ENCODE results near the gene ATF6B. TPM values are rescaled to one million over a fixed set of nuclear protein-coding genes. Genes with fewer than 3 reads are reported as not detected.

ATF6B gene
- 100 to 1,000 TPM; 125 to 132 TPM for total RNA-seq

- peak within 1 kb of the TSS; percentile 95 to 96 for H3K27ac Mint-ChIP-seq
- peaks cover 41 to 51% of the 10 kb centered on the region in 2 donors for H3K4me1 Mint-ChIP-seq (ENCODE audit: low read depth in 2 of 2)
- H3K9me3 Mint-ChIP-seq: no peaks in the 10 kb centered on the region
- H3K27me3 Mint-ChIP-seq: no peaks in the 10 kb centered on the region
- H3K36me3 Mint-ChIP-seq: peaks cover 20% of the 10 kb centered on the region
- DNase-seq (ENCODE audit: low spot score) (peak; percentile 100), ATAC-seq (peak; percentile 97 to 98)
- H3K4me3 Mint-ChIP-seq: peak within 1 kb of the TSS; percentile 98
Observed at GRCh38 chr6:32127717-32128592, at the start of gene ATF6B. TSS of gene ATF6B (minus strand) at chr6:32128246. CDS start at chr6:32128207, 39 bp downstream.

GRCh38 chr6:32177183-32177787, 49.2 kb upstream of the ATF6B start:
- no peaks in the 10 kb centered on the region for H3K9me3 Mint-ChIP-seq
- H3K4me3 Mint-ChIP-seq: peak overlapping the region; percentile 93
- H3K27me3 Mint-ChIP-seq: no peaks in the 10 kb centered on the region
- H3K4me1 Mint-ChIP-seq (ENCODE audit: low read depth in 2 of 2): peaks cover 56 to 61% of the 10 kb centered on the region in 2 donors
- ATAC-seq: no peak
- no peaks in the 10 kb centered on the region for H3K36me3 Mint-ChIP-seq
- no peak for DNase-seq (ENCODE audit: low spot score)
- H3K27ac Mint-ChIP-seq: peak overlapping the region; percentile 92 to 95

GRCh38 chr6:32176476-32177182, 48.6 kb upstream of the ATF6B start:
- no peaks in the 10 kb centered on the region for H3K27me3 Mint-ChIP-seq
- H3K36me3 Mint-ChIP-seq: no peaks in the 10 kb centered on the region
- no peaks in the 10 kb centered on the region for H3K9me3 Mint-ChIP-seq
- peaks cover 56 to 61% of the 10 kb centered on the region in 2 donors for H3K4me1 Mint-ChIP-seq (ENCODE audit: low read depth in 2 of 2)
- peak overlapping the region; percentile 93 for H3K4me3 Mint-ChIP-seq
- ATAC-seq: no peak
- DNase-seq (ENCODE audit: low spot score): peak; percentile 22
- peak overlapping the region; percentile 92 to 95 for H3K27ac Mint-ChIP-seq

GRCh38 chr6:32175711-32176475, 47.8 kb upstream of the ATF6B start, which contains the start of gene AGPAT1:
TSS of gene AGPAT1 (minus strand) at chr6:32176084. CDS start at chr6:32171496, 4,588 bp downstream.
- no peaks in the 10 kb centered on the region for H3K27me3 Mint-ChIP-seq
- peak; percentile 97 for DNase-seq (ENCODE audit: low spot score)
- H3K4me1 Mint-ChIP-seq (ENCODE audit: low read depth in 2 of 2): peaks cover 60 to 61% of the 10 kb centered on the region in 2 donors
- H3K36me3 Mint-ChIP-seq: no peaks in the 10 kb centered on the region
- H3K4me3 Mint-ChIP-seq: peak within 1 kb of the TSS; percentile 93
- no peaks in the 10 kb centered on the region for H3K9me3 Mint-ChIP-seq
- H3K27ac Mint-ChIP-seq: peak within 1 kb of the TSS; percentile 92 to 95
- ATAC-seq: peak; percentile 72 to 77

- H3K27ac Mint-ChIP-seq: peak overlapping the region; percentile 92 to 95
- H3K27me3 Mint-ChIP-seq: no peaks in the 10 kb centered on the region
- no peaks in the 10 kb centered on the region for H3K9me3 Mint-ChIP-seq
- H3K4me3 Mint-ChIP-seq: peak overlapping the region; percentile 93
- ATAC-seq: no peak
- H3K36me3 Mint-ChIP-seq: no peaks in the 10 kb centered on the region
- no peak for DNase-seq (ENCODE audit: low spot score)
- peaks cover 54 to 55% of the 10 kb centered on the region in 2 donors for H3K4me1 Mint-ChIP-seq (ENCODE audit: low read depth in 2 of 2)
Observed at GRCh38 chr6:32175322-32175710, 47.3 kb upstream of the ATF6B start.

GRCh38 chr6:32174416-32174815, 46.4 kb upstream of the ATF6B start:
- no peak for ATAC-seq
- peak; percentile 2 for DNase-seq (ENCODE audit: low spot score)
- no peaks in the 10 kb centered on the region for H3K27me3 Mint-ChIP-seq
- H3K36me3 Mint-ChIP-seq: no peaks in the 10 kb centered on the region
- H3K9me3 Mint-ChIP-seq: no peaks in the 10 kb centered on the region
- peaks cover 55% of the 10 kb centered on the region in 2 donors for H3K4me1 Mint-ChIP-seq (ENCODE audit: low read depth in 2 of 2)
- peak overlapping the region; percentile 56 for H3K4me3 Mint-ChIP-seq
- H3K27ac Mint-ChIP-seq: peak overlapping the region in 1 of 2 donors; percentile 52

- ATAC-seq (no peak), DNase-seq (ENCODE audit: low spot score) (peak; percentile 5)
- Mint-ChIP-seq H3K36me3 (no peaks in the 10 kb centered on the region), H3K4me1 (ENCODE audit: low read depth in 2 of 2) (peaks cover 43 to 44% of the 10 kb centered on the region in 2 donors), H3K27me3 (no peaks in the 10 kb centered on the region), H3K4me3 (no peak overlapping the region), H3K9me3 (no peaks in the 10 kb centered on the region), H3K27ac (no peak overlapping the region)
Observed at GRCh38 chr6:32173051-32173727, 45.1 kb upstream of the ATF6B start.

- Mint-ChIP-seq H3K27me3 (no peaks in the 10 kb centered on the region), H3K9me3 (no peaks in the 10 kb centered on the region), H3K4me1 (ENCODE audit: low read depth in 2 of 2) (peaks cover 24 to 29% of the 10 kb centered on the region in 2 donors), H3K27ac (no peak overlapping the region), H3K4me3 (no peak overlapping the region), H3K36me3 (no peaks in the 10 kb centered on the region)
- DNase-seq (ENCODE audit: low spot score) (no peak), ATAC-seq (no peak)
Observed at GRCh38 chr6:32171234-32171633, 43.2 kb upstream of the ATF6B start.

- H3K27me3 Mint-ChIP-seq: no peaks in the 10 kb centered on the region
- DNase-seq (ENCODE audit: low spot score) (no peak), ATAC-seq (no peak)
- no peaks in the 10 kb centered on the region for H3K9me3 Mint-ChIP-seq
- H3K4me3 Mint-ChIP-seq: no peak overlapping the region
- no peaks in the 10 kb centered on the region for H3K36me3 Mint-ChIP-seq
- peaks cover 21 to 24% of the 10 kb centered on the region in 2 donors for H3K4me1 Mint-ChIP-seq (ENCODE audit: low read depth in 2 of 2)
- no peak overlapping the region for H3K27ac Mint-ChIP-seq
Observed at GRCh38 chr6:32170294-32170693, 42.2 kb upstream of the ATF6B start.

GRCh38 chr6:32168807-32169591, 41.0 kb upstream of the ATF6B start:
- Mint-ChIP-seq H3K4me1 (ENCODE audit: low read depth in 2 of 2) (peaks cover 11 to 22% of the 10 kb centered on the region in 2 donors), H3K36me3 (no peaks in the 10 kb centered on the region), H3K27ac (peak overlapping the region in 1 of 2 donors; percentile 48), H3K9me3 (no peaks in the 10 kb centered on the region), H3K27me3 (no peaks in the 10 kb centered on the region), H3K4me3 (no peak overlapping the region)
- DNase-seq (ENCODE audit: low spot score): no peak
- no peak for ATAC-seq

- Mint-ChIP-seq H3K36me3 (no peaks in the 10 kb centered on the region), H3K4me1 (ENCODE audit: low read depth in 2 of 2) (peaks cover 5 to 16% of the 10 kb centered on the region in 2 donors), H3K27ac (peak overlapping the region in 1 of 2 donors; percentile 48), H3K4me3 (no peak overlapping the region), H3K27me3 (no peaks in the 10 kb centered on the region), H3K9me3 (no peaks in the 10 kb centered on the region)
- ATAC-seq (no peak), DNase-seq (ENCODE audit: low spot score) (no peak)
Observed at GRCh38 chr6:32168350-32168749, 40.3 kb upstream of the ATF6B start.

GRCh38 chr6:32167761-32168262, 39.8 kb upstream of the ATF6B start:
- peaks cover 5 to 15% of the 10 kb centered on the region in 2 donors for H3K4me1 Mint-ChIP-seq (ENCODE audit: low read depth in 2 of 2)
- H3K27ac Mint-ChIP-seq: no peak overlapping the region
- ATAC-seq: no peak
- H3K4me3 Mint-ChIP-seq: no peak overlapping the region
- DNase-seq (ENCODE audit: low spot score): no peak
- H3K27me3 Mint-ChIP-seq: no peaks in the 10 kb centered on the region
- H3K9me3 Mint-ChIP-seq: no peaks in the 10 kb centered on the region
- no peaks in the 10 kb centered on the region for H3K36me3 Mint-ChIP-seq
